GM19468 (cell line): ENCODE measurements around the gene PODXL2.

ENCODE experiments used
- ATAC-seq: cut with Tn5 transposase; IDR thresholded peaks from one replicate; pipeline ENCODE4 v1.9.1; 2021; ENCODE audit warnings: mild to moderate bottlenecking, moderate library complexity, moderate number of reproducible peaks; ENCODE audit not compliant: unreplicated experiment; ENCODE audit errors: extremely low read depth

The PODXL2 gene

DNA sequence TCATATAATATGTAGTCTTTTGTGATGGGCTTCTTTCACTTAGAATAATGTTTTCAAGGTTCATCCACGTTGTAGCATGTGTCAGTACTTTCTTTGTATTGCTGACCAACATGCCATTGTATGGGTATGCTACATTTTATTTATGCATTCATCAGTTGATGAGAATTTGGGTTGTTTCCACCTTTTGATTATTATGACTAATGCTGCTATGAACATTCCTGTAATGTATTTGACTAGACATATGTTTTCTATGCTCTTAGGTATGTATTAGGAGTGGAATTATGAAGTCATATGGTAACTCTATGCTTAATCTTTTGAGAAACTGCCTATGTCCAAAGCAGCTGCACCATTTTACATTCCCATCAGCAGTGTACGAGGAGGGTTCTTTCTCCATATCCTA lies 3.2 kb upstream of the PODXL2 start:
- ATAC-seq, result no peak

DNA sequence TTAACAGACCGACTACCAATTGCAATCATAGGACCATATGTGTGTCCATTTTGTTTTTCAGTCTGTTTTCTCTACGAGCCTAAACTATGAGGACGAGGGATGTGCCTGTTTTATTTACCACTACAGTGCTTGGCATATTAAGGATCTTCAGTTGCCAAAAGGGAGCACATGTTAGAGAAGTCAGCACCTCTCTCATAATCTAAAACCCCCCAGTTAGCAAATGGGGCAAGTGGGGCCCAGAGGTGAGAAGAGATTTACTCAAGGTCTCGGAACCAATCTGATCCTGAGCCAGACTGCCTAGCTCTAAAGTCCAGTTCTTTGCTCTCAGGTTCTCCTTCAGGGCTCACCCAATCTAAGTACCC lies 578 bp upstream of the PODXL2 start:
- no peak for ATAC-seq

DNA sequence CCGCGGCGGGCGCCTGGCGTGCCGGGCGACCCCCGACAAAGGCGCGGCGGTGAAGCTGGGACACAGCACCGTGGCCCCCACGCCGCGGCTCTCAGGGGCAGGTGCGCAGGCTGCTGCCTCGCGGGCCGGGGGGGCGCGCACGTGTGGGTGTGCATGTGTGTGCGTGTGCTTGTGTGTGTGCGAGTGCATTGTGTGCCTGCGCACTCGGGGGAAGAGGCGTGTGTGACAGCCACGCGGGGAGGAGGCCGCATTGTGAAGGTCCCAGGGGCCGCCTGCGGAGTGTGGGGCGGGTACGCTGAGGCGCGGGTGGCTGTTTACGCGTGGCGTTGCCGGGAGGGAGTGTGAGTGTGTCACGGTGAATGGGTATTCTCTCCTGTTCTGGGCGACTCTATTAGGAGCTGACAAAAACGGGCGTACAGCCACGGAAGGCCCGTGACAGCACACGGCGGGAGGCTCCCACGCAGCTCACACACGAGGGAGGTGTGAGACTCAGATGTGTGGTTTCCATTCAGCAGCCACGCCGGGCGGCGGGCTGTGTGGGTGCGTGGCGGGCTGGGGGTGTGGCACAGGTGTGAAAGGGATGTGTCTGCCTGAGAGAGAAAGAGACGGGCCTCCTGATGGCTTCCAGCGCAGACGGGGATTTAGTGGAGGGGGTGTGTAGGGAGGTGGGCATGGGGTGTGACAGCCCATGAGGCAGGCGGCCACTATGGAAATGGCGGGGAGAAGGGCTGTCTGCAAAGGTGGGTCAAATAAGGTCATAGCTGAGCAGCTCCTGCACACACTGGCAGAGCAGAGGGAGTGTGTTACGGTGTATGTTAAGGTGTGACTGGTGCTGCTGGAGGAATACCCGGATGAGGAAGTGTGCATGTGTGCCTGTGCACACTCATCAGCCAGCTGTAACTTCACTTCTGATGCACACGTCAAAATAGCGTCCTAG lies 750 bp downstream of the PODXL2 start:
- no peak for ATAC-seq

DNA sequence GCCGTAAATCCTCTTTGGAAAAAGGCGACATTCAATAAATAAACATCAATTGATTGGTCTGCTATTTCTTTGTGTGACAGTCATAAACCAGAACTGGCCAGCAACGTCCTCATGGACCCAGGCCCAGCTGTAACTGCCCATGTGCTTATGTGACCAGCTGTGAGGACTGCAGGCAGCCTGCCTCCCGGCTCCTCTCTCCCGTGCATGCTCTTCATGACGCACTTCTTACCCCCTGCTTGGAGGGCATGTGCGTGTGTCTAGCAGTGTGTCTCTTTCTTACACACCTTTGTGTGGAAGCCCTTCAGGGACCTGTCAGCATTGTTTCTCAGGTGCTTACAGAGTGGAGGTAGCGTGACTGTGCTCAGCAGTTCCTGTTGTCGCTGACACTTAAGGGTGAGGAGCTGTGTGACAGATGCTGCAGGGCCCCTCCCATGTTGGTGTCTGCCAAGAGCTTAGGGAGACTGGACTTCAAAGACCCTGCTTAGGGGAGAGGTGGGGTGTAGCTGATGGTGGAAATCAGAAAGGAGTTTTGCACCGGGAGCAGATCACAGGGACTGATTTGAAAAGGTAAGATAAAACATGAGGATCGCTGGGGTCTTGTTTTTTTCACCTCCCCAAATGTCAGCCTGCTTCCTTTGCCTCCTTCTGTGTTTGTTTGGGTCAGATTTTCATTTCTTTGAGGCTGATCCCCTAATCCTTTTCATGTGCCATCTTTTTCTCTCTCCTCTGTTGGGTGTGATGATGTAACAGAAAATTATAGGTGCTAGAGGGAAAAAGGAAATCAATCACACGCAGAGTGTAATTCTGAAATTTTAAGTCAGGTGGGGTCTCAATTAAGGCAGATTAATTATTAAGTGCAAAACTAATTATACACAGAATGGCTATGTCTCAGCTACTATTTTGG lies 2.1 kb downstream of the PODXL2 start:
- no peak for ATAC-seq

DNA sequence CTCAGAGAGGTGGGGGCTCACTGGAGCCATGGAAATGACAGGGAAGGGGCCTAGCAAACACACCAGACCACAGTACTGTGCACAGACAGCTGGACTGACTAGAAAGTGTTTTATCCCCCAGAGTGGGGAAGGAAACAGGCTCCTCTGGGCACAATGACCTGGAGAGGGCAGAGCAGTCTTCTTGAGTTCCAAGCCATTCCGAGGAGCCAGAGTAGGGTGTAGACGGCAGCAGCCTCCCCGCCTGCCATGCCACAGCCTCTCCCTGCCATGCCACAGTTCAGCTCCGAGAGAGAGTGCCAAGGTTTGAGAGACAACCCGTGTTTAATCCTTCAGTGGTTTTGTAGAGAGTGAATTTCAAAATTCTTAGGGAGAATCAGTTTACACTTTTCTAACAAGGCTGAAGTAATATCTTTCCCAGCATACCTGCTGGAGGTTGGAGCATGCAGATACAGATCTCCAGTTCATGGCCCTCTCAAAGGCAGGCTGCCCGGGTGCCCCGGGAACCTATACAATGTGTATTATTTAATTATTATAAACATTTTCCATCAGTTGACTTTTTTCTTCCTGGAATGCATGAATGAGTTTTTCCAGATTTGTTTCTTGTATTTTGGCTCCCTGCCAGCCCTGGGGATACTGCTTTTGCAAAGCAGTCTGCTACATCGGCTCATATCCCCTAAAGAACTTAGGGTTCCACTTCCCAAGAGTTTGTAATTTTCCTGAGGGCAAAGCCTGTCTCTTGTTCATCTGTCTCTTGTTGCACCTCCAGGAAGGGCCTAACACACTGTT lies 3.2 kb downstream of the PODXL2 start:
- no peak for ATAC-seq

DNA sequence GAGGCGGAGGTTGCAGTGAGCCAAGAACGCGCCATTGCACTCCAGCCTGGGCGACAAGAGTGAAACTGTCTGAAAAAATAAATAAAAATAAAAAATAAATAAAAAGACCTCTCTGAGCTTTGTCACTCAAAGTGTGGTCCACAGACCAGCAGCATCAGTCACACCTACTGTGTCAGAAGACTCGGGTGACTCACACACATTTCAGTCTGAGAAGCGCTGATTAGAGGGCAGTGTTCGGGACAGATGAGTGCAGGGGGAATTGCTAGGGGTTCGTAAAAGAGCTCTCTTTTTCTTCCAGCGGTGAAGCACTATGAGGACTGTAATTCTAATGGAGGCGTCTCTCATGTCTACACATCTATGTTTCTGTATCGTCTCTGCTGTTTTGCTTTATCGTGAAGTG lies 5.7 kb downstream of the PODXL2 start:
- ATAC-seq, result no peak

DNA sequence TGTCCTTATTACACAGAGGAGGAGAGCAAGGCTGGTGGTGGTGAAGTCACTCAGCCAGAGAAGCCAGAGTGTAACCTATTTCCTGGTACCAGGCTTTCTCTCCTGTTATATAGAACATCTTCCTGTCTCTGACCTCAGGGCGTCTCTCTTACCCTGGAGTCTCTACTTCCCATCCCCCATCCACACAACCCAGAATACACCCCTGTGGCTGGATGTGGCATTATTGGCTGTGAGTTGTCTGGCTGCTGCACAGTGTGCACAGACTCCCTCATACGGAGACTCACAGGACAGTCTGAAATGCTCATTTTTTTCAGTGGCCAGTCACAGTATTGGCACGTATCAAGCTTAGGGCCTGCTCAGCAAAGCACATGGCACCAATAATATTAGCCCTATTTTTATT lies 8.6 kb downstream of the PODXL2 start:
- ATAC-seq, result no peak

DNA sequence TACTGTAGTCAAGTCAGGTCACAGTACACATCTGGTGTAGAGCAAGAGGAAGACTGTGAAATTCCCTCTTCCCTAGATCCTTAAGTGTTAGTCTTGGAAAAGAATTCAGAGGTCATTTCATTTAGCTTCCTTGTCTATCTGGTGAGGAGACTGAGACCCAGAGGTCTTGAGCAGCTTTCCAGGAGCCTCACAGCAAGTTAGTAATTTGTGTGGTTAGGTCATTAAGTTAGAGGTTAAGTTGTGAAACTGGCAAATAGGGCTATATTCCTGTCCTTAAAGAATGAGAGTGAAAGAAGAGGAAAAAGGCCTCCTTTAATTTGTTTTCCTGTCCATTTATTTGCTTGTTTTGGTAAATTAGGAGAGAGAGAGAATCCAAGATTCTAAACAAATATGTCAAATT lies 9.0 kb downstream of the PODXL2 start:
- no peak for ATAC-seq

DNA sequence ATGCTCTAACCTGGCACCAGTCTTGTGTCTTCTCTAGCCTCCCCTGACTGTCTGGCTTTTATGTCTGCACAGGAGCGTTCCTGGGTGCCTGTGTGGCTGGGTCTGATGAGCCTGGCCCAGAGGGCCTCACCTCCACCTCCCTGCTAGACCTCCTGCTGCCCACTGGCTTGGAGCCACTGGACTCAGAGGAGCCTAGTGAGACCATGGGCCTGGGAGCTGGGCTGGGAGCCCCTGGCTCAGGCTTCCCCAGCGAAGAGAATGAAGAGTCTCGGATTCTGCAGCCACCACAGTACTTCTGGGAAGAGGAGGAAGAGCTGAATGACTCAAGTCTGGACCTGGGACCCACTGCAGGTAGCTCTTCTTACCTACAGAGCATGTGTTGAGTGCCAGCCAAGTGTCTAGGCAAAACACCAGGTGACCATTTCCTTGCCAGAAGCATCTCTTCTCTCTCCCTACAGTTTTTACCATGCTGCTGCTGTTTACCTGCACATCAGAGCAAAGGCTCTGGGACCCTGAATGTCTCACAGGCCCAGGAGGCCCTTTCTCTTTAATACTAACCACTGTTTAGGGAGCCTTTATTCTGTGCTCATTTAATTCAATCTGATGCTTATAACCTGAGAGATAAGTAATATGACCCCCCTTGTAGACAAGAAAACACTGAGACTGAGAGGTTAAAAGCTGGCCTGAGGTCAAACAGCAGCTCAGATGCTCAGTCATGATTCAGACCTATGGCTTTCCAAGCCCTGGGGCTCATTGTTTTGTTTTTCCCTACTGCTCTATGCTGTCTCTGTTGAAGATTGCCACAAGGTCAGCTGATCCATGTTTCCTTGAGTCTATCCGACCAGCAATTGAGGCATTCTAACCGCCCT lies 10.4 kb downstream of the PODXL2 start:
- no peak for ATAC-seq

DNA sequence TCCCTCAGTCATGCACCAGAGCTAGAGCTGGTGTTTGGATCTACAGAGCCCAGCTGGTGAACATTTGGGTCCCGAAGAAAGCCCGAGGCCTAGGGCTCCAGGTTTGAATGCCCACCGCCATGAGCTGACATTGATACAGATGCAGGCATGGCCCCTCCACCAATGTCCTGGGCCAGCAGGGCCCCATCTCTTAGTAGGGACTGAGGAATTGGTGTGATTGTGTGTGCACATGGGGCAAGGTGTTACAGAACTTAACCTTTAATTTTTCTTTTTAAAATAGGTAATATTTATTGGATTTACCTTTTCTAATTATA lies 11.0 kb downstream of the PODXL2 start:
- ATAC-seq, result no peak

DNA sequence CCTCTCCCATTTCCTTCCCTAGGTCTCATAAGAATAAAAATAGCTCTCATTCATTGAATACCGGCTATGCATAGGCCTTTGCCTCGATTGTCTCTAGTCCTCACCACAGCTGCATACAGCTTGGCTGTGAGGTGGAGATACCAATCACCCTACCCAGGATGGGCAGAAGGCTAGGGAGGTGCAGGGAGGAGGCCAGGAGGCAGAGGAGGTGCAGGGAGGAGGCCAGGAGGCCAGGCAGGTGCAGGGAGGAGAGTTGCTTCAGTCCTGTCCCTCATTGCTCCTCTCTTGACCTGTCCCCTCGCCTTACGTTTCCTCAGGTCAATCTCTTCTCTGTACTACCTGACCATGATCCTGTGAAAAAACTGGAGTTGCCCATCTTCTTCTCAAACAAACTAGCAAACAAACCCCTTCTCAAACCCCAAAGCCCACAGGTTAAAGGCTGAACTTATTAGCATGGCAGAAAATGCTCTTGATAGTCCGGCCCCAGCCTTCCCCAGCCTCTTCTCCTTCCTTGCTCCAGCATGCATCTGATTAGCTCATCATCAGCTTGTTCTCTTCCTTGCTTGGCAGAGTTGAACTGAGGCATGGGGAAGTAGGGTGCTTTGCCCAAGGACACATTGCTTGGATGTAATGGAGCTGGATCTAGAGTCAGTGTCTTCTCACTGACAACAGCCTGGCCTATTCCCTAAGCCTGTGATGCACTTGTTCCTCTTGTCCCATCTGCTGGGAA lies 15.8 kb downstream of the PODXL2 start:
- no peak for ATAC-seq

DNA sequence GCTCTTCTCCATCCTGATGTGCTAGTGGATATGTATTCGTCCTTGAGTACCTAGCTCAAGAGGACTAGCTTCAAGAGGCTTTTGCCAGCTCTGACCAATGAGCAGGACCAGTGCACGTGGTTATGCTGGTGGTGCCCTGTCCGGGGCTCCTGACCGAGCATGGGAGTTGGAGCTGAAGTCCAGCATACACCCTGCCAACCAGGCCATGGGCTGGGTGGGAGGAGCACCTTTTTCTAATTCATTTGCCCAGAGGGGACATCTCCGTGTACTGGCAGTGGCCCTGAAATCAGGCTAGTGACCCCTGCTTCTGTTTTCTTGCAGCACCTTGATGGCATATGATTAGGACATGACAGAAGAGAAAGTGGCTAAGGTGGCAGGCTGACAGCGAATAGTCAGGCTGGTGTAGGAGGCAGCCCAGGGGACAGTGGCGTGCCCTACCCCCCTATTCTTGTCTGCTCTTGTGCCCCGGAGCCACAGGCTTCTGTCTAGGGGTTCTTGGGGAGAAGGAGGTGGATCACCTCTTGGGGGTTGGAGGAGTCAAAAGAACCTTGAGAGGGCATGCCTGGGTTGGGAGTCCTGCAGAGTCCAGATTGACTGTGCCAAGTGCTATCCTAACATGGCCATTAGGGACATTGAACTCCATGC lies 16.5 kb downstream of the PODXL2 start:
- no peak for ATAC-seq

DNA sequence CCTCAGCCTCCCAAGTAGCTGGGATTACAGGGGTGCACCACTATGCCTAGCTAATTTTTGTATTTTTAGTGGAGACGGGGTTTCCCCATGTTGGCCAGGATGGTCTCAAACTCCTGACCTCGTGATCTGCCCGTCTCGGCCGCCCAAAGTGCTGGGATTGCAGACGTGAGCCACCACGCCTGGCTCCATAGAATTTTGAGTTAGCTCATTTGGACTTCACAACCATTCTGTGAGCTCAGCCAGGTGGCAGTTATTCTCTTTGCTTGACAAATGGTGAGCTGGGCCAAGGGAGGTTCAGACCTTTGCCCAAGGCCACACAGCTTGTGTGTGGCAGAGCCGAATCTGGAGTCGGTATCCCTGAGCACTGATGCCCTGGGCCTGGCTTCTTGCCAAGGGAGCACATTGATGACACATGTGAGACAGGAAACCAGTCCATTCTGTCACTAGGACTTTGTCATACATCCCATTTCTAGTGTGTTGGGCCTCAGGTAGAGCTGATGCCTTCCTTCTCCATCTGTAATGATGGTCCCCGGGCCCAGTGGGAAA lies 17.6 kb downstream of the PODXL2 start:
- ATAC-seq, result no peak

DNA sequence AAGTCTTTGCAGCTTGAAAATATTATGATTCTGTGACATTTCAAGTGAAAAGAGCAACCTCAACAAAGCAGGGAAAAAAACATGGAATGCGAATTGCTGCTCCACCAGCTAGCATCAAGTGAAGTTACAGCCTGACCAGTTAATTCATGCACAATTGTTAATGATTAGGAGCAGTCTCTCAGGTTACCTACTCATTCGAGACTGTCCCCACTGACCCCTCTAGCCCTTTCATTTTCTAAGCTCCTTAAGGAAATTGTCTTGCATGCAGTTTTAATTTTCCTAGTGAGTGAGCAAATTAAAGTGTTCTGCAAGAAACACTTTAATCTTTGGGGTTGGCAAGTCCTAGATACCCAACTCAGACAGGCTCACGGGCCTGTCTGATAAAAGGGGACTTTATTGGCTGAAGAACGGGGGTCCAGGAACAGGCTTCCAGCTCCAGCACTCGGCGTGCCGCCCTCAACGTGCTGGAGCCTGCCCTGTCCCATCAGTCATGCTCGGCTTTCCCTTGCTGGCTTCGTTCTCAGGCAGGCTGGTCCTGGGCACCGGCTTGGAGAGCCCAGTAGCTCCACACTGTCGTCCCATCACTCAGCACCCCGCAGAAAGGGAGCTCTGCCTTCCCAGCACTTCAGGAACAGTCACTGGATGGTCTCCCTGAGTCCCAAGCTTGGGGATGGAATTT lies 18.3 kb downstream of the PODXL2 start:
- no peak for ATAC-seq

DNA sequence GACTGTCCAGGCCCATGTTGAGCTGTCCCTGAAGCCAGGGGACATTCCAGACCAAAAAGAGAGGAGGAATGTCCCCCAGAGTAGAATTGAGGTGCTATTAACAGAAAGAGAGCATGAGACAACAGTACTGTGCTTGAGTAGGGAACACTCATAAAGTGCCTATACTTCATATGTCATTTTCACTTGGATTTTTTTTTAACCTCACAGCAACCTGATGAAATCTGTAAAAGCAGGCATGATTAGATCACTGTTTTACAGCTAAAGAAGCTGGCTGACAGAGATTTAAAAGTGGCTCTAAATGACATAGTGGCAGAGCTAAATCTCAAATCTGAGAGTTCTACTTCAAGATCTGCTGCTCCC lies 18.8 kb downstream of the PODXL2 start:
- no peak for ATAC-seq

DNA sequence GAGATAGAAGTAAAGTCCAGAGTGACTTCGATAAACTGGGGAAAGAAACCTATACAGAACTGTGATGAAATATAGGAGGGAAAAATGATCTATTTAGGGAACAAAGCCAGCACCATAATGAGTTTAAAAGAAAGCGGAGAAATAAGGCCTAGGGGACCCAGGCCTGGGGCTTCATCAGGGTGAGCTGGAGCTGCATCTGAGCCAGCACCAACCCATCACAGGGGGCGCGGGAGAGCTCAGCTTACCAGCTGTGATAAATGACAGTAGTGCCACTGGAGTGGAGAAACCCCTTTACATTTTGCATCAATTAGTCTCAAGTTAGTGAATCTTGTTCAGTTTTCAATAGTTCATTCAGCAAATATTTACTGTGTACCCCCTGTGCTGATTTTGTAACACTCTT lies 21.3 kb downstream of the PODXL2 start:
- ATAC-seq, result no peak

DNA sequence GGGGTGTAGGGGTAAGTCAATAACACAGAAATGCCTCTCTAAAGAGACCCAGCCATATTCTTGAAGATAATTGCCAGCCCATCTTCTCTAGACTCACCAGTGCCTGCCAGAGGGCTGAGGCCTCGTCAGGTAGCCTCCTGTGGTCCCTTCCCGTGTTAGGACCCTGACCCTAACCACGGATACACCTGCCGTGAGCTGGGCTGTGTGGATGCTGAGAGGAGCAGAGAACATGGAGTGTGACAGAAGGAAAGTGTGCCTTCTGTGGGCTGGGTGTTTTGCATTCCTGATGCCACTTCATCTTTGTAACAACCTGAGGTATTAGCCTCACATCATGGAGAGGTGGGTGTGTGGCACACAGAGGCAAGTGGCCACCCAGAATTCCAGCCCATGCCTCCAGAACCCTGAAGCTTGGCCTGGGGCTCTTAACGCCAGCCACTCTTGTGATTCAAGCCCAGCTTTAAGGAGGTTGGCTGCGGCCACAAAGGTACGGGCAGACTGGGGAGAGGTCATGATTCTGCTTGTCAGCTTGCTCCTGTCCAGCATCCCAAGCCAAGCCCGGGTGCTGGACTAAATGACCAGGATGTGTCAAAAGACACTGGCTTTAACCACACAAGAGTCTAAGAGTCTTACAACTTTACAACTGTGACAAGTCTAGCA lies 22.7 kb downstream of the PODXL2 start:
- ATAC-seq, result no peak
